Peyer's patch (tissue), 4 donors: ENCODE data around the gene MIF4GD. TPM values are rescaled to one million over a fixed set of nuclear protein-coding genes. Genes with fewer than 3 reads are reported as not detected.

Experiments used
- DNase-seq, 3 donors: peaks; one replicate each; pipeline ENCODE4 v3.0.0-alpha.2; 2017 to 2019
- H3K27ac ChIP-seq, 4 donors: fragments of 200-600 bp; sonication (generic); one replicate each; pipeline ENCODE4 v1.5.1; 2016 to 2019
- H3K27me3 ChIP-seq, 2 donors: fragments of 200-600 bp; sonication (generic); one replicate each; pipeline ENCODE4 v1.5.1; 2019
- H3K36me3 ChIP-seq, 3 donors: fragments of 200-600 bp; sonication (generic); one replicate each; pipeline ENCODE4 v1.5.1; 2016 to 2019
- H3K4me1 ChIP-seq, 4 donors: fragments of 200-600 bp; sonication (generic); one replicate each; pipeline ENCODE4 v1.5.1; 2016 to 2019
- H3K4me3 ChIP-seq, 4 donors: fragments of 200-600 bp; sonication (generic); 1 replicate in 3 of 4; 2 replicates in 1 of 4; pipeline ENCODE4 v1.5.1; 2016 to 2019; ENCODE audit warnings: mild to moderate bottlenecking in 1 of 4
- H3K9me3 ChIP-seq, 4 donors: fragments of 200-600 bp; sonication (generic); one replicate each; pipeline ENCODE4 v1.5.1; 2016 to 2019; ENCODE audit warnings: mild to moderate bottlenecking in 1 of 4
- POLR2A ChIP-seq, 2 donors: fragments of 450-650 bp; IDR thresholded peaks; one replicate each; pipeline ENCODE4 v1.5.1; 2017; ENCODE audit warnings: antibody characterized with exemption in 2 of 2, mild to moderate bottlenecking in 2 of 2, moderate library complexity in 2 of 2
- total RNA-seq, 4 donors: library from RNA; depleted of rRNA; stranded (reverse); fragments of >200 nt; gene quantifications; one replicate each; pipeline ENCODE4 v1.1.0, GENCODE V29; 2016
- TF ChIP-seq, protein P1 (sequence below), 6 experiments: fragments of 450-650 bp in 4 of 6; fragments of 200-600 bp in 2 of 6; sonication (generic) in 1 of 6; IDR thresholded peaks; one replicate each; pipeline ENCODE4 v1.5.1; 2017 to 2019; ENCODE audit warnings: antibody characterized with exemption in 6 of 6, mild to moderate bottlenecking in 3 of 6, moderate library complexity in 1 of 6

Gene MIF4GD, protein sequence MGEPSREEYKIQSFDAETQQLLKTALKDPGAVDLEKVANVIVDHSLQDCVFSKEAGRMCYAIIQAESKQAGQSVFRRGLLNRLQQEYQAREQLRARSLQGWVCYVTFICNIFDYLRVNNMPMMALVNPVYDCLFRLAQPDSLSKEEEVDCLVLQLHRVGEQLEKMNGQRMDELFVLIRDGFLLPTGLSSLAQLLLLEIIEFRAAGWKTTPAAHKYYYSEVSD
- total RNA-seq = 10 to 100 TPM; 14.5 to 35.5 (median 18.9) TPM

DNA sequence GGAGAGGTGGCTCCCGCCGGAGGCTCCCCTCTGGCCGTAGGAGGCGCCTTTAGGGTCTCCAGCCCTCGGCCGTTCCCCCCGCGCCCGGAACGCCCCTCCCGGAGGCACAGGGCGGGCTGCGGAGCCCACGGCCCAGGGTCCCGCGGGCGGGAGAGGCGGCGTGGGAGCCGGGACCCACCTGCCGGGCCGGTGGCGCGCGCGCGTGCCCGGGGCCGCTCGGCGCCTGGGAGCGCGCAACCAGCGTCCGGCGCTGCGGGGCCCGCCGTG lies at the start of gene MIF4GD:
MIF4GD (minus strand) TSS at position 266 of the 267 bp plus-strand sequence. CDS start 1,036 bp downstream, outside the sequence.
- DNase-seq = no peak
- TF ChIP-seq, protein P1, sequence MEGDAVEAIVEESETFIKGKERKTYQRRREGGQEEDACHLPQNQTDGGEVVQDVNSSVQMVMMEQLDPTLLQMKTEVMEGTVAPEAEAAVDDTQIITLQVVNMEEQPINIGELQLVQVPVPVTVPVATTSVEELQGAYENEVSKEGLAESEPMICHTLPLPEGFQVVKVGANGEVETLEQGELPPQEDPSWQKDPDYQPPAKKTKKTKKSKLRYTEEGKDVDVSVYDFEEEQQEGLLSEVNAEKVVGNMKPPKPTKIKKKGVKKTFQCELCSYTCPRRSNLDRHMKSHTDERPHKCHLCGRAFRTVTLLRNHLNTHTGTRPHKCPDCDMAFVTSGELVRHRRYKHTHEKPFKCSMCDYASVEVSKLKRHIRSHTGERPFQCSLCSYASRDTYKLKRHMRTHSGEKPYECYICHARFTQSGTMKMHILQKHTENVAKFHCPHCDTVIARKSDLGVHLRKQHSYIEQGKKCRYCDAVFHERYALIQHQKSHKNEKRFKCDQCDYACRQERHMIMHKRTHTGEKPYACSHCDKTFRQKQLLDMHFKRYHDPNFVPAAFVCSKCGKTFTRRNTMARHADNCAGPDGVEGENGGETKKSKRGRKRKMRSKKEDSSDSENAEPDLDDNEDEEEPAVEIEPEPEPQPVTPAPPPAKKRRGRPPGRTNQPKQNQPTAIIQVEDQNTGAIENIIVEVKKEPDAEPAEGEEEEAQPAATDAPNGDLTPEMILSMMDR (IDR thresholded peaks at IDR 0.05) = no peak
- peak in 1 of 2 donors; percentile 71 for TF ChIP-seq POLR2A (IDR thresholded peaks at IDR 0.05)
- Histone ChIP-seq H3K36me3 (peaks cover 0 to 13% (median 0%) of the 10 kb centered on the region in 3 donors), H3K4me3 (peak within 1 kb of the TSS; percentile 84 to 98 (median 94)), H3K27ac (peak within 1 kb of the TSS; percentile 88 to 99 (median 96)), H3K4me1 (peaks cover 0 to 27% (median 9%) of the 10 kb centered on the region in 4 donors), H3K9me3 (no peaks in the 10 kb centered on the region), H3K27me3 (no peaks in the 10 kb centered on the region)

DNA sequence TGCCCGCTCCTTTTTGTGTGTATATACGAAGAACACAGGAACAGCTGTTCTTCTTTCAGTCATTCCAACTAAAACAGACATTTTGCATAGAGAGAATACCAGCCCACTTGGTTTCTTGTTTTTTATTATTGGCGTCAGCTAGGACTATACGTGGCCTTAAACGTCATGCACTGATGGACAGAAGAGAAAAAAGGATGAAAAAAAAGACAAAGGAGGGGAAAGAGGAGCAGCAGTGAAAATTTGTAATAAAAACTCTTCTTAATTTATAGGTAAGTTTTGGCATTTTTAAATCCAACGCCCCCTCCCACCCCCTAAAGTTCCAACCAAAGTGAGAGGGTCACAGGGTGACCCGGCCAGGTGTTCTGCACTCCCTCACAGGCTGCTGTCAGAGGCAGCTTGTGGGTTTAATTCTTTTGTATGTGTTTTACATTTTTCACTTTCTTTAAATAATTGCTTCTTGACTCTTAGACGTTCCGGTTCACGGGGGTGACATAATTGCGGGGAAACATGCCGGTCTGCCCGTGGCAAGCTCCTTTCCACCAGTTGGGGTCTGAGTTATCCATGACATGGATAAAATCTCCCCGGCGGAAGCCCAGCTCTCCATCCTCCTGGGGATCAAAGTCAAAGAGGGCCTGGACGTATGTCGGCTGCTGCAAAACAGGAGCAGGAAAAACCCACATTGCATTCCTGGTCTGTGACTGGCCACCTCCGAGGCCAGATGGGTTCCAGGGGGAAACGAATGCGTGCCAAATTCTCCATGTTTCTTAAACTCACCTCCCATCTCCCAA lies 49.1 kb upstream of the MIF4GD start:
- Histone ChIP-seq H3K4me1 (peaks cover 0 to 4% (median 0%) of the 10 kb centered on the region in 4 donors), H3K27me3 (no peaks in the 10 kb centered on the region), H3K27ac (peak overlapping the region in 2 of 4 donors; percentile 67 to 74), H3K9me3 (no peaks in the 10 kb centered on the region), H3K36me3 (peaks cover 0 to 39% (median 0%) of the 10 kb centered on the region in 3 donors), H3K4me3 (no peak overlapping the region)
- DNase-seq = peak in 2 of 3 donors; percentile 50 to 62
- TF ChIP-seq, protein P1 (IDR thresholded peaks at IDR 0.05) = no peak
- no peak for TF ChIP-seq POLR2A (IDR thresholded peaks at IDR 0.05)

DNA sequence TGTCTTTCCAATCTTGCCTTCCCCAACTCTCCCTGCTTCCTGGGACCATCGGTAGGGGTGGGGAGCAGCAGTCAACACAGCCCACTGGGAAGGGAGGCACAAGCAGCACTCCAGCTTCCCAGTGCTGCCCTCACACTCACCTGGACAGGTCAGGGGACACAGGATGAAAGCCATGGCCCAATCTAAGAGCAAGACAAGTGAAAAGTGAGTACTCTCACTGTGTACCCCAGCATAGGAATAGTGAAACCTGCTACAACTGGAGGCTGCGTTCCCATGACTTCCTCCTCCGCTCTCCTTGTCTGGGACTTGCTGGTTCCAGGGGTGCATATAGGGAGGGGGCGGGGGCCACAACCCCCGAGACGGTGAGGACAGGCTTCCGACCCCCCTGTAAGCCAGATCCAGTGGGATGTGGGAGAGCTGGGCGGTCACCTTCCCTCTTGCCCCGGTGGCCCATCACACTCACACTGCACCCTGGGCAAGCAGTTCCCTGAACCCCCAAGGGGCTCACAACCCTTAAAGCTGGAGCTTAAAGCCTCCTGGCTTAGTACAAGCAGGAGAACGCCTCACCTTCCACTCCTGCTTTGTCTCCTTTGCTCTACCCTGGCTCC lies 47.7 kb upstream of the MIF4GD start:
- H3K27ac ChIP-seq = peak overlapping the region in 3 of 4 donors; percentile 45 to 74 (median 67)
- H3K36me3 ChIP-seq = peaks cover 0 to 38% (median 0%) of the 10 kb centered on the region in 3 donors
- no peaks in the 10 kb centered on the region for H3K9me3 ChIP-seq
- H3K4me1 ChIP-seq = peaks cover 0 to 4% (median 0%) of the 10 kb centered on the region in 4 donors
- no peak for DNase-seq
- TF ChIP-seq, protein P1 (IDR thresholded peaks at IDR 0.05) = no peak
- no peak for TF ChIP-seq POLR2A (IDR thresholded peaks at IDR 0.05)
- no peaks in the 10 kb centered on the region for H3K27me3 ChIP-seq
- no peak overlapping the region for H3K4me3 ChIP-seq

DNA sequence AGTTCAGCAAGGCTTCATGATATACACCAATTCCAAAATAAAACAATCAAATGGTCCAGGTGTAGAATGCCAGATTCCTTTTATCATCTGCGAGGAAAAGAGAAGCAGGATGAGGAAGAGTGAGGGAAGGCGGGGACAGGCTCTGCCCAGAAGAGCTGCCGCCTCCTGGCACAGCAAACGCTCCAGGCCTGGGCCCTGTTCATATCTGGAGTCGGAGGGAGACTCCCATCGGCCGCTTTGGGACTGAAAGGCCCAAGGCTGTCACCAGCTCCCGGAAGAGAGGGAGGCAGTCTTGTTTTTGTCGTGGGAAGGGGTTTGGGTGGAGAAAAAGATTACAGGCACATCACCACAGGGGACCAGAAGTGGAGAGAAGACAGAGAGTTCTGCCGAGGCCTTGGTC lies 47.2 kb upstream of the MIF4GD start:
- Histone ChIP-seq H3K4me3 (no peak overlapping the region), H3K36me3 (peaks cover 0 to 38% (median 0%) of the 10 kb centered on the region in 3 donors), H3K4me1 (peaks cover 0 to 4% (median 0%) of the 10 kb centered on the region in 4 donors), H3K27ac (peak overlapping the region in 3 of 4 donors; percentile 45 to 74 (median 67)), H3K9me3 (no peaks in the 10 kb centered on the region), H3K27me3 (no peaks in the 10 kb centered on the region)
- DNase-seq = no peak
- no peak for TF ChIP-seq POLR2A (IDR thresholded peaks at IDR 0.05)
- TF ChIP-seq, protein P1 (IDR thresholded peaks at IDR 0.05) = no peak

DNA sequence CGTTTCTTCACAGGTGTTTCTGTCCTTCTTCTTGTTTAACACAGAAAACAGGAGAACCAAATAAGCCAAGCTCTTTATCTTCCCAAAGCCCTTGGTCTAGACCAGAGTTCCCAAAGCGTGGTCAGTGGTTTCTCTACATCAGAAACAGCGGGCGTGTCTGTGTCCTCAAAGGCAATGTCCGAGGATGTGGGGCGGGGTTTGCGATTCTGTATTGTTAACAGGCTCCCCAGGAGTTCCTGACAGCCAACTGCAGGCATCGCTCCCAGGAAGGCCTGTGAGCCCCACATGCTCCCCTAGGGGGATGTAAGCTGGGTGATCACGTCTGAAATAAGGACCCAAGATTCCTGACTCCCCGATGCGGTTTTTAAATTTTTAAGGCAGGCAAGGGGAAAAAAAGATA lies 46.6 kb upstream of the MIF4GD start:
- Histone ChIP-seq H3K36me3 (peaks cover 0 to 38% (median 0%) of the 10 kb centered on the region in 3 donors), H3K4me3 (no peak overlapping the region), H3K4me1 (peaks cover 0 to 3% (median 0%) of the 10 kb centered on the region in 4 donors), H3K27me3 (no peaks in the 10 kb centered on the region), H3K9me3 (no peaks in the 10 kb centered on the region), H3K27ac (peak overlapping the region in 3 of 4 donors; percentile 6 to 74 (median 28))
- DNase-seq = peak in 2 of 3 donors; percentile 42 to 63
- TF ChIP-seq POLR2A (IDR thresholded peaks at IDR 0.05) = no peak
- TF ChIP-seq, protein P1 (IDR thresholded peaks at IDR 0.05) = no peak
